ENCODE measurements around the gene AKT2. TPM values are rescaled to one million over a fixed set of nuclear protein-coding genes. Genes with fewer than 3 reads are reported as not detected.
"Not testable (repeated sequence)": the region's sequence is repeated elsewhere in the genome, so short reads cannot be mapped to it uniquely, and the experiment has no call there.

AKT2 gene
- total RNA-seq (ENCODE audit: low replicate concordance), result 85.1 and 139 TPM in 2 replicates

- Mint-ChIP-seq H3K4me1 (peaks cover 43% of the 10 kb centered on the region), H3K27ac (peak within 1 kb of the TSS; percentile 99), H3K27me3 (ENCODE audit: insufficient read depth, low read depth) (peaks cover 17% of the 10 kb centered on the region), H3K9me3 (peaks cover 2% of the 10 kb centered on the region), H3K4me3 (peak within 1 kb of the TSS; percentile 97), H3K36me3 (no peaks in the 10 kb centered on the region)
- Histone ChIP-seq H2AFZ (replicated peaks) (peak within 1 kb of the TSS; percentile 93), H3K4me2 (peak within 1 kb of the TSS; percentile 81), H3F3A (ENCODE audit: low read depth) (peaks cover 26% of the 10 kb centered on the region), H3K9me3 (ENCODE audit: low read depth) (no peaks in the 10 kb centered on the region), H3K4me1 (peaks cover 10% of the 10 kb centered on the region), H3K36me3 (no peaks in the 10 kb centered on the region), H4K20me1 (ENCODE audit: low read depth) (peaks cover 30% of the 10 kb centered on the region), H3K79me2 (ENCODE audit: low read depth) (peaks cover 50% of the 10 kb centered on the region), H3K27me3 (no peaks in the 10 kb centered on the region), H3K27ac (peak within 1 kb of the TSS; percentile 98), H3K4me3 (peak within 1 kb of the TSS; percentile 94), H3K9ac (peak within 1 kb of the TSS; percentile 66)
- DNase-seq (ENCODE audit: low spot score), result peak; percentile 94
- TF ChIP-seq CTCF (IDR thresholded peaks at IDR 0.05) (peak; percentile 15), EZH2 (IDR thresholded peaks at IDR 0.05) (no peak), EZH2phosphoT487 (IDR thresholded peaks at IDR 0.05) (no peak)
These were observed at the start of gene AKT2 for GRCh38 chr19:40284501-40285352. Gene AKT2 (minus strand): TSS chr19:40285345. CDS start chr19:40265267, 20,078 bp downstream.

- not testable (repeated sequence) for DNase-seq (ENCODE audit: low spot score); H3K9me3 ChIP-seq (ENCODE audit: low read depth); H4K20me1 ChIP-seq (ENCODE audit: low read depth); H3K9me3 Mint-ChIP-seq; H3K9ac ChIP-seq; H3K4me3 ChIP-seq; H3F3A ChIP-seq (ENCODE audit: low read depth); H3K4me2 ChIP-seq; H3K27ac ChIP-seq; H3K4me1 Mint-ChIP-seq; H3K4me1 ChIP-seq; H3K79me2 ChIP-seq (ENCODE audit: low read depth); H3K27ac Mint-ChIP-seq; H2AFZ ChIP-seq (replicated peaks); H3K27me3 ChIP-seq; H3K36me3 ChIP-seq; H3K27me3 Mint-ChIP-seq (ENCODE audit: insufficient read depth, low read depth); H3K4me3 Mint-ChIP-seq
- peaks cover 13% of the 10 kb centered on the region for H3K36me3 Mint-ChIP-seq
These were observed 47.9 kb upstream of the AKT2 start for GRCh38 chr19:40333083-40333482.

GRCh38 chr19:40332669-40333068 lies 47.5 kb upstream of the AKT2 start:
- no peak for TF ChIP-seq CTCF (IDR thresholded peaks at IDR 0.05)
- no peak for TF ChIP-seq EZH2 (IDR thresholded peaks at IDR 0.05)
- TF ChIP-seq EZH2phosphoT487 (IDR thresholded peaks at IDR 0.05), result no peak
- H3K4me3 Mint-ChIP-seq, result no peak overlapping the region
- H4K20me1 ChIP-seq (ENCODE audit: low read depth), result no peaks in the 10 kb centered on the region
- H3K4me3 ChIP-seq, result no peak overlapping the region
- H3K4me2 ChIP-seq, result no peak overlapping the region
- H3K27ac ChIP-seq, result no peak overlapping the region
- no peaks in the 10 kb centered on the region for H3K9me3 ChIP-seq (ENCODE audit: low read depth)
- no peak overlapping the region for H2AFZ ChIP-seq (replicated peaks)
- peaks cover 13% of the 10 kb centered on the region for H3K36me3 Mint-ChIP-seq
- H3K4me1 ChIP-seq, result no peaks in the 10 kb centered on the region
- H3F3A ChIP-seq (ENCODE audit: low read depth), result no peaks in the 10 kb centered on the region
- no peak overlapping the region for H3K9ac ChIP-seq
- H3K79me2 ChIP-seq (ENCODE audit: low read depth), result no peaks in the 10 kb centered on the region
- H3K36me3 ChIP-seq, result no peaks in the 10 kb centered on the region
- no peaks in the 10 kb centered on the region for H3K9me3 Mint-ChIP-seq
- H3K27me3 ChIP-seq, result no peaks in the 10 kb centered on the region
- no peak overlapping the region for H3K27ac Mint-ChIP-seq
- H3K4me1 Mint-ChIP-seq, result no peaks in the 10 kb centered on the region
- DNase-seq (ENCODE audit: low spot score), result no peak
- H3K27me3 Mint-ChIP-seq (ENCODE audit: insufficient read depth, low read depth), result no peaks in the 10 kb centered on the region

GRCh38 chr19:40331052-40331451 lies 45.9 kb upstream of the AKT2 start:
- Histone ChIP-seq H3K4me1 (no peaks in the 10 kb centered on the region), H3K27ac (no peak overlapping the region), H3K4me2 (no peak overlapping the region), H3K9me3 (ENCODE audit: low read depth) (no peaks in the 10 kb centered on the region), H3K36me3 (no peaks in the 10 kb centered on the region), H3K9ac (no peak overlapping the region), H4K20me1 (ENCODE audit: low read depth) (no peaks in the 10 kb centered on the region), H3F3A (ENCODE audit: low read depth) (no peaks in the 10 kb centered on the region), H3K4me3 (no peak overlapping the region), H2AFZ (replicated peaks) (no peak overlapping the region), H3K27me3 (no peaks in the 10 kb centered on the region), H3K79me2 (ENCODE audit: low read depth) (no peaks in the 10 kb centered on the region)
- no peak overlapping the region for H3K27ac Mint-ChIP-seq
- H3K9me3 Mint-ChIP-seq, result no peaks in the 10 kb centered on the region
- no peak for DNase-seq (ENCODE audit: low spot score)
- no peak overlapping the region for H3K4me3 Mint-ChIP-seq
- H3K4me1 Mint-ChIP-seq, result no peaks in the 10 kb centered on the region
- H3K36me3 Mint-ChIP-seq, result peaks cover 11% of the 10 kb centered on the region
- TF ChIP-seq CTCF (IDR thresholded peaks at IDR 0.05) (no peak), EZH2 (IDR thresholded peaks at IDR 0.05) (no peak), EZH2phosphoT487 (IDR thresholded peaks at IDR 0.05) (no peak)
- H3K27me3 Mint-ChIP-seq (ENCODE audit: insufficient read depth, low read depth), result no peaks in the 10 kb centered on the region
